Measurements from ENCODE around the gene RUNX1.

Gene RUNX1

GRCh38 chr21:35044770-35045541 lies 4.1 kb downstream of the RUNX1 start:
- ATAC-seq: no peak

GRCh38 chr21:35044128-35044527 lies 5.0 kb downstream of the RUNX1 start:
- TF ChIP-seq TCF4 (CRISPR knock-in tag; IDR thresholded peaks at IDR 0.05; ENCODE audit: borderline replicate concordance) (no peak), SNAI2 (CRISPR knock-in tag; IDR thresholded peaks at IDR 0.05) (no peak), PPARA (CRISPR knock-in tag; IDR thresholded peaks at IDR 0.05; ENCODE audit: borderline replicate concordance) (no peak), OSR1 (CRISPR knock-in tag; IDR thresholded peaks at IDR 0.05) (no peak)
- no peak for ATAC-seq

More at GRCh38 chr21:35044770-35045541, 4.1 kb downstream of the RUNX1 start:
- no peak for TF ChIP-seq PPARA (CRISPR knock-in tag; IDR thresholded peaks at IDR 0.05; ENCODE audit: borderline replicate concordance)
- TF ChIP-seq BACH2 (CRISPR knock-in tag; IDR thresholded peaks at IDR 0.05; ENCODE audit: borderline replicate concordance): no peak
- TF ChIP-seq ZFP3 (CRISPR knock-in tag; IDR thresholded peaks at IDR 0.05): no peak

- no peak for ATAC-seq
- TF ChIP-seq PATZ1 (CRISPR knock-in tag; IDR thresholded peaks at IDR 0.05; ENCODE audit: borderline replicate concordance): no peak
- no peak for TF ChIP-seq ISL1 (CRISPR knock-in tag; IDR thresholded peaks at IDR 0.05)
- TF ChIP-seq CREB5 (CRISPR knock-in tag; IDR thresholded peaks at IDR 0.05; ENCODE audit: low read depth): no peak
- no peak for TF ChIP-seq CSRNP3 (CRISPR knock-in tag; IDR thresholded peaks at IDR 0.05)
- no peak for TF ChIP-seq TCF4 (CRISPR knock-in tag; IDR thresholded peaks at IDR 0.05; ENCODE audit: borderline replicate concordance)
- TF ChIP-seq SNAI2 (CRISPR knock-in tag; IDR thresholded peaks at IDR 0.05): no peak
- TF ChIP-seq OSR1 (CRISPR knock-in tag; IDR thresholded peaks at IDR 0.05): no peak
- TF ChIP-seq TOX (CRISPR knock-in tag; IDR thresholded peaks at IDR 0.05; ENCODE audit: borderline replicate concordance): no peak
These were observed 5.6 kb downstream of the RUNX1 start for GRCh38 chr21:35043549-35043948.

- no peak for TF ChIP-seq ZNF565 (CRISPR knock-in tag; conservative IDR thresholded peaks at IDR 0.05; ENCODE audit: low read depth)
- TF ChIP-seq ZFP30 (CRISPR knock-in tag; IDR thresholded peaks at IDR 0.05): no peak
- TF ChIP-seq TCF4 (CRISPR knock-in tag; IDR thresholded peaks at IDR 0.05; ENCODE audit: borderline replicate concordance): no peak
- no peak for TF ChIP-seq TSHZ2 (CRISPR knock-in tag; IDR thresholded peaks at IDR 0.05)
- TF ChIP-seq RARB (CRISPR knock-in tag; IDR thresholded peaks at IDR 0.05): no peak
- TF ChIP-seq SNAI2 (CRISPR knock-in tag; IDR thresholded peaks at IDR 0.05): no peak
- TF ChIP-seq ESRRG (CRISPR knock-in tag; IDR thresholded peaks at IDR 0.05): no peak
- no peak for TF ChIP-seq ISL1 (CRISPR knock-in tag; IDR thresholded peaks at IDR 0.05)
- TF ChIP-seq OSR1 (CRISPR knock-in tag; IDR thresholded peaks at IDR 0.05): no peak
- TF ChIP-seq PATZ1 (CRISPR knock-in tag; IDR thresholded peaks at IDR 0.05; ENCODE audit: borderline replicate concordance): no peak
- no peak for TF ChIP-seq GLIS3 (CRISPR knock-in tag; IDR thresholded peaks at IDR 0.05)
- TF ChIP-seq BACH2 (CRISPR knock-in tag; IDR thresholded peaks at IDR 0.05; ENCODE audit: borderline replicate concordance): no peak
- TF ChIP-seq ZC3H10 (CRISPR knock-in tag; IDR thresholded peaks at IDR 0.05): no peak
- TF ChIP-seq ZNF70 (CRISPR knock-in tag; IDR thresholded peaks at IDR 0.05): no peak
- no peak for TF ChIP-seq CSRNP3 (CRISPR knock-in tag; IDR thresholded peaks at IDR 0.05)
- no peak for TF ChIP-seq PPARA (CRISPR knock-in tag; IDR thresholded peaks at IDR 0.05; ENCODE audit: borderline replicate concordance)
- TF ChIP-seq TOX (CRISPR knock-in tag; IDR thresholded peaks at IDR 0.05; ENCODE audit: borderline replicate concordance): no peak
- TF ChIP-seq ZNF8 (CRISPR knock-in tag; IDR thresholded peaks at IDR 0.05): no peak
- no peak for ATAC-seq
These were observed 6.3 kb downstream of the RUNX1 start for GRCh38 chr21:35042836-35043235.

Data from SK-N-SH treated with all-trans-retinoic acid at 6 μM for 48 hours (cell line).